GM18907 (cell line): Measurements from ENCODE around the gene ZNF471.

ENCODE experiments used
- ATAC-seq: cut with Tn5 transposase; IDR thresholded peaks from one replicate; pipeline ENCODE4 v1.9.1; 2021; ENCODE audit warnings: mild to moderate bottlenecking, moderate library complexity; ENCODE audit not compliant: unreplicated experiment

Gene ZNF471

DNA sequence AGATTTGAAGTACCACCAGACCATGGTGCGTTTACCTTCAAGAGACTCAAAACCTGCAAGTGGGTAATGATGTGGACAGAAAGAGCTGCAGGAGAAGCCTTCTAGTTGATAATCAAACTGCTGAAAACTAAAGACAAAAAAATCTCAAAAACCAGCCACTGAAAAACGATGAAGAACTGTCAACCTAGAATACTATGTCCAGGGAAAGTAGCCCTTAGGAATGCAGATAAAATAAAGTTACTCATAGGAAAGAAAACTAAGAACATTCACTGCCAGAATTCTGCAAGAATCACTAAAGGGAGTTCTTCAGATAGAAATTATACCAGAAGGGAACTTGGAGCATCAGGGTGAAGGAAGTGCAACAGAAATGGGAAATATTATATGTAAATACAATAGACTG is 64.9 kb downstream of the ZNF471 start:
- no peak for ATAC-seq

DNA sequence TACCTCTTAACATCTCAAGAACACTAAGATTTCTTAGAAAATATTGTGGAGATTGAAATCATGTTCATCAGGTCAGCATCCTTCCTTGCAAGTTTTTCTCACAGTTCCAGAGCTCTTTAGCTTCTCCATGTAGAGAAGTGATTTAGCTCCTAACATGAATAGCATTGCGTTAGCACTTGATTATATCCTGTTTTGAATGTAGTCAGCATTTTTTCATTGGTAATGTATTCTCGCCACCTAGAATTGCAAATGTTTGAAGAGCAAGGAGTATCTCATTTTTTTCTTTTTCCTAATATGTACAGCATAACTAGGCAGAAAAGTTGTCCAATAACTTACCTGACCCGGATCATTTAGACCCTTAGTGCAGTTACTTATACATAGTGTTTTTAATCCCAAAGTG is 66.3 kb downstream of the ZNF471 start:
- ATAC-seq, result no peak

DNA sequence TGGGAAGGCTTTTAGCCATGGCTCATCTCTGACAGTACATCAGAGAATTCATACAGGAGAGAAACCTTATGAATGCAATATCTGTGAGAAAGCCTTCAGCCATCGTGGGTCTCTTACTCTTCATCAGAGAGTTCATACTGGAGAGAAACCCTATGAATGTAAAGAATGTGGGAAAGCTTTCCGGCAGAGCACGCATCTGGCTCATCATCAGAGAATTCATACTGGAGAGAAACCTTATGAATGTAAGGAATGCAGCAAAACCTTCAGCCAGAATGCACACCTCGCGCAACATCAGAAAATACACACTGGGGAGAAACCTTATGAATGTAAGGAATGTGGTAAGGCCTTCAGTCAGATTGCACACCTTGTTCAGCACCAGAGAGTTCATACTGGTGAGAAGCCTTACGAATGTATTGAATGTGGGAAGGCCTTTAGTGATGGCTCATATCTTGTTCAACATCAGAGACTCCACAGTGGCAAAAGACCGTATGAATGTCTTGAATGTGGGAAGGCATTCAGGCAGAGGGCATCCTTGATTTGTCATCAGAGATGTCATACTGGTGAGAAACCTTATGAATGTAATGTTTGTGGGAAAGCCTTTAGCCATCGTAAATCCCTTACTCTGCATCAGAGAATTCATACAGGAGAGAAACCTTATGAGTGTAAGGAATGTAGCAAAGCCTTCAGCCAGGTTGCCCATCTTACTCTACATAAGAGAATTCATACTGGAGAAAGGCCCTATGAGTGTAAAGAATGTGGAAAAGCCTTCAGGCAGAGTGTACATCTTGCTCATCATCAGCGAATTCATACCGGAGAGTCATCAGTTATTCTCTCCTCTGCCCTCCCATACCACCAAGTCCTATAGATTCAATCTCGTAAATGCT is 70.3 kb downstream of the ZNF471 start:
- no peak for ATAC-seq
